Stimulated activated CD4-positive, alpha-beta T cell treated with anti-CD3 and anti-CD28 coated beads, TNF-alpha, amount 100 ng/mL, for 4 hours (primary cell): ENCODE results near the gene FOXL1.
"Not testable (repeated sequence)": the region's sequence is repeated elsewhere in the genome, so short reads cannot be mapped to it uniquely, and the experiment has no call there.

ENCODE experiments used
- DNase-seq, 3 experiments: peaks; one replicate each; pipeline ENCODE4 v3.0.0-alpha.2; 2020; ENCODE audit warnings: low read depth in 3 of 3

The FOXL1 gene

GRCh38 chr16:86580791-86581170 is 2.4 kb downstream of the FOXL1 start:
- DNase-seq = no peak

GRCh38 chr16:86581458-86581857 is 3.1 kb downstream of the FOXL1 start:
- DNase-seq = no peak

DNA sequence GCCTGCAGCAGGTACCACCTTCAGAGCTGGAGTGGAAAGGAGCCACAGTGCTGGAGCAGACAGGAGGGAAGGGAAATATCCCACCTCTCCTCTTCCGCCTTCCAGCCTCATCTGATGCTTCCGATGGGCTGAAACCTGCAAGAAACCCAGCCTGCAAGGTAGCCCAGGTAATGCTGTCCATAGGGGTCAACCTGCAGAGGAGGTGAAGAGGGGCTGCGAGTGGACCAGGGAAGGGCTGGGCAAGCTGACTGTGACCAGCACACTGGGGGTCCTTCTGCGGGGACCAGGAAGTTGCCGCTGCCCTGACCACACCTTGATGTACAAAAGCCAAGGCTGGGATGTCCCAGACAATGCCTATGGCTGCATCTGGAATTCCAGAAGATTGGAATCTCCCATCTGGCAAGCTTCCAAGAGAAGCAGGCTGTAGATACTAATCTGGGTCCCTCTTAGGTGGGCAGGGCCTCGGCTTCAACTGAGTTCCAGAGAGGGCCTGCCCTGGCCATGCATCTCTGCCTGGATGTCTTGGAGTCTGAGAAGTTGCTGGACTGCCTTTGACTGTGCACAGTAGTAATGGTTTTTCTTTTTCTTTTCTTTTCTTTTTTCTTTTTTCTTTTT is 5.8 kb downstream of the FOXL1 start:
- no peak for DNase-seq

DNA sequence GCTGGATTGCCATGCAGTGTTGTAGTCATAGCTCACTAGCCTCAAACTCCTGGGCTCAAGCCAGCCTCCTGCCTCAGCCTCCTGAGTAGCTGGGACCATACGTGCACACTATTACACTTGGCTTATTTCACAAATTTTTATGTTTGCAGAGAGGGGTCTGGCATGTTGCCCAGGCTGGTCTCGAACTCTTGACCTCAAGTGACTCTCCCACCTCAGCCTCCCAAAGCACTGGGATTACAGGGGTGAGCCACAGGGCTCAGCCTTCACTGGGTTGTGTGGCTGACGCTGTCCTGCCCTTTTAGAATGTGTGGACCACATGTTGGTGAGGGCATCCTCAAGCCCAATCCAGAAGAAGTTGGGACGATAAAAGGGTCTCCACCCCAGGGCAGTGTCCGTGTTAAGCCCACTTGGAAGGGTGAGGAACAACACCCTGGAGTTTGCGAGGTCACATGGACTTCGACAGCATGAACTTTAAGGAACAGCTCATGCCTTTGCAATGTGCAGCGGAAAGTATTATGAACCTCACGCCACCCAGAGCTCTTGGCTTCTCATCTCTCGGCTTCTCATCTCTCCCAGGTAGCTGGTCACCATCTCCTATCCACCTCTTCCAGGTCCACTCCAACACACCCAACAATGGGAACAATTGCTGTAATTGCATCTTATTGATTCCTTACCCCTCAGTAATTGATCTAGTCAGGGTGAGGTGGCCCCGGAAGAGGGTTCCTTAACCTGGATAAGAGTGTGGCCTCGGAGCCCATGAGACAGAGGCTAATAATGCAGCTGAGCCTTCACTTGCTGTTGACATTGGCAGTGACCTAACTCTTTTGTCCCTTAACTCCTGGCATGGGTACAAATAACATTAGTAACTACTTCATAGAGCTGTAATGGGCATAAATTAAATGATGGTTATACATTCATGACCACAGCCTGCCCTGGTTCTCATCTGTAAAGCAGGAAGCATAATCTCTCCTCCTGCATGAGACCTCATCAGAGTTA is 6.7 kb downstream of the FOXL1 start:
- DNase-seq = no peak

GRCh38 chr16:86585821-86586611 is 7.7 kb downstream of the FOXL1 start:
- DNase-seq = no peak

DNA sequence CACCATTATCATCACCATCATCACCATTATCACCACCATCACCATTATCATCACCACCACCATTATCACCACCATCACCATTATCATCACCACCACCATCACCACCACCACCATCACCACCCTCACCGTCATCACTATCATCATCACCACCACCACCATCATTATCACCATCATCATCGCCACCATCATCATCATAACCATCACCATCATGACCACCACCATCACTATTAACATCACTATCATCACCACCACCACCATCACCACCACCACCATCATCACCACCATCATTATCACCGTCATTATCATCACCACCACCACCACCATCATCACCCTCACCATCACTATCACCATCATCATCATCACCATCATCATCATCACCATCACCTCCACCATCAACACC is 9.1 kb downstream of the FOXL1 start:
- no peak for DNase-seq

GRCh38 chr16:86587955-86588354 is 9.6 kb downstream of the FOXL1 start:
- DNase-seq = not testable (repeated sequence)

DNA sequence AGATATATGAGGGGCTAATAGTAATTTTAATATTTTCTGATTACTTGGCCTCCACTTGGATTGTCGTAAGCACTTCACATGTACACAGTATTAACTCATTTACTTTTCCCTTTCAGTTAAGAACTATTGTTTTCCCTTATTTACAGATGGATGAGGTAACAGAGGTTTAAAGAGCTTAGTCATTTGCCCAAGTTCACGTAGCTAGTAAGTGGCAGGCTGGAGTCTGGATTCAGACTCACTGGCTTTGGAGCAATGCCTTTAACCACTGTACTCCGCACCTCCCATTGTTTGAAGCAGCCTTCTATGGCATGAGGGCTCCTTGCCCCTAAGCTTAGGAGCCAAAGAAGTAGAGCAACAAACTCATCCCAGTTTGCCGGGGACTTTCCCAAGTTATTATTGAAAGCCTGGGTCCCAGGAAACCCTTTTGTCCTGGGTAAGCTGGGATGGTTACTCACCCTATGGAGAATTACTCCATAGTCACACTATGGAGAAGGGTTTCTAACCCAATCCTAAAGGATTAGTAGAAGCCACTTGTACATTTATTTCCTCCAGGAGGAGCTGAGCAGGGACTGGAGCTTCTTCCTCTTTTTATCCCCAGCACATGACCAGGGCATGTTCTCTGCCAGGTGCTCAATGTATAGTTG is 12.3 kb downstream of the FOXL1 start:
- DNase-seq = no peak

DNA sequence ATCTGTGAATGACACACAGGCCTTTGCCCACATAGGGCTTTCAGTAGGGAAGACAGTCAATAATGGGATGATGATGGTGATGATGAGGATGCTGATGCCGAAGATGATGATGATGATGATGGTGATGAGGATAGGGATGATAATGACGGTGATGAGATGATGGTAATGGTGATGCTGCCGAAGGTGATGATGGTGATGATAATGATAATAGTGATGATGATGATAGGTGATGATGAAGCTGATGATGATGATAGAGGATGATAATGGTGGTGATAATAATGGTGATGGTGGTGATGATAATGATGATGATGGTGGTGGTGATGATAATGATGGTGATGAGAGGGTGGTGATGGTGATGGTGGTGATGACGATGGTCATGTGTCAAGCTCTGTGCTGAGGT is 12.9 kb downstream of the FOXL1 start:
- DNase-seq = no peak

- no peak for DNase-seq
Measured at GRCh38 chr16:86593913-86594620, 15.7 kb downstream of the FOXL1 start.

GRCh38 chr16:86594721-86595120 is 16.4 kb downstream of the FOXL1 start:
- no peak for DNase-seq

DNA sequence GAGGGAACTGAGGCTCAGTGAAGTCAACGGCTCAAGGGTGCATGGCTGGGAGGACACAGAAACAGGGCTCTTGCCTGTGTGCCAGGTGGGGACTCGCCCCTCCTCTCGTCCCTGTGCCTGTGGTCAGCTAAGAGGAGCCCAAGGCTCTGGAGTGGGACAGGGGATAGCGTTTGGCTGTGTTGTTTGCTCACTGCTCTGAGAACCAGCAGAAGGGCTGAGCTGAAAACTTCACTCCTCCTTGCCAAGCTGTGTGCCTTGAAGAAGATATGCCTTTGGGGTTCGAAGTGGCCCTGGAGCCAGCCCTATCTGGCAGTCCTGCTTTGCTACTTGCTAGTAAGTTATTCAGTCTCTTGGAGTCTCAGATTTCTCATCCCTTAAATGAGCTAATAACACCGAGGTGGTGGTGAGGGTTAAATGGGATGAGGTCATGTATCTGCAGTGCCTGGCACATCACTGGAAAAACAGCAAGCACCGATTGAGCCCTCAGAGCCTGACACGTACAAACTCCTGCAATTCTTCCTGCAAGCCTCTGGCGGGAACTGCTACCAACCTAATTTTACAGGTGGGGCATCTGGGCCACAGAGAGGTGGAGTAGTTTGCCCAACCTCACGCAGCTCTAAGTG is 17.7 kb downstream of the FOXL1 start:
- no peak for DNase-seq

DNA sequence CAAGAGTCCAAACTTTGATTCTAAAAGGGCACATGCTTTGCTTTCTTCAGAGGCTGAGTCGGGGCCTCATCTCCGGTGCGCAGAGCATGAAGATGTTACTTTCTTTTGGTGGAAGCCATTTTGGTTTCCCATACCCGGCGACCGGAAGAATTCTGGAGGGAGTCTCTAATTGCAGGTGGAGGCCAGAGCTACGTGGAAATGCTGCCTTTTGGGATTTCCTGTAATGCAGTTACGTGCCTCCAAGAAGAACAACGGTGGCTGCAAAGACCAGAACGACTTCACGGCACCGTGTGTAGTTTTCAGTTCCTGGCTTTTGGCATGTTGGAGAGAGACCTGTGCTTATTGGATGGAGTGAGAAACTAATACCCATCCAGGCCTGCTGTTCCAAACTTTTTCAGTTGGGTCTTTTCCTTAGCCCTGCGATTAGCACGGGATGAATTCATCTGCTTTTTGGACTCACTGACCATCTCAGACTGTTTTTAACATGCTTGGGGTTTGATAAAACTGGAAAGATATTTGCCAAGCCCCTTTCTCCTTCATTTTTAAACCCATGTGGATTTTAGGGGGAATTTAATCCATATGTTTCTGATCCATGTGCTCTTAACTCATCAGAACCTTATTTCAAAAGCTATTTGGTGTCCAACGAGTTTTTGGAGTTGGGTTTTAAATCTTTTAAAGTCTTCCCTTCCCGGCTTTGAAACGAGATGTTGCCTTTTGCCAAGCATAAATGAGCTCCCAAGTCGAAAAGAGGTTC is 19.0 kb downstream of the FOXL1 start:
- DNase-seq = no peak

DNA sequence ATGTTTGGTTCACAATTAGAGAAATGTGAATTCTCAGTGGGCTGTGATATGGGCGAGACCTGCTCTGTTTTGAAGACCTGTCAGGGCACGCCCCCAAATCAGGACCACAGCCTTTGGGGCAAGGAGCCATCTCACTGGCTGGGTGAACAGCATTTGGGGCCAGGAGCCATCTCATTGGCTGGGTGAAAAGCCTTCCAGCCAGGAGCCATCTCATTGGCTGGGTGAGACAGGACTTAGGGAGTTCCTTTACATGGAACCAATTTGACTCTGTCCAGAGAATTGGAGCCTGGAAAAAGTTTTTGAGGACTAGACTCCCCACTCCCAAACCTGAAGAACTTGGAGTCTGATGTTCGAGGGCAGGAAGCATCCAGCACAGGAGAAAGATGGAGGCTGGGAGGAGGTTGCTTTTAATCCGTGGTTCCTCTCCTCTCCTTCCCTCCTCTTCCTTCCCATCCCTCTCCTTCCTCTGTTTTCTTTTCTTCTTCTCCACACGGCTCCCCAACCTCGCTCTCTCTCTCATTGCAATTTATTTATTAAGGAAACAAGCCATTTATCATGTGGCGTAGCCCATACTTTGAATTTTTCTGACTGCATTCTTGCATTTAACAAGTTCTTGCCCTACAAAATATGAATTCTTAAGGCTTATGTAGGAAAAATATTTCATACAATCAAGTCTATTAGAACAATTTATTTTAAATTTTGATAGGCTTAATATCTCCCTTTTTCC is 19.7 kb downstream of the FOXL1 start:
- DNase-seq = no peak

DNA sequence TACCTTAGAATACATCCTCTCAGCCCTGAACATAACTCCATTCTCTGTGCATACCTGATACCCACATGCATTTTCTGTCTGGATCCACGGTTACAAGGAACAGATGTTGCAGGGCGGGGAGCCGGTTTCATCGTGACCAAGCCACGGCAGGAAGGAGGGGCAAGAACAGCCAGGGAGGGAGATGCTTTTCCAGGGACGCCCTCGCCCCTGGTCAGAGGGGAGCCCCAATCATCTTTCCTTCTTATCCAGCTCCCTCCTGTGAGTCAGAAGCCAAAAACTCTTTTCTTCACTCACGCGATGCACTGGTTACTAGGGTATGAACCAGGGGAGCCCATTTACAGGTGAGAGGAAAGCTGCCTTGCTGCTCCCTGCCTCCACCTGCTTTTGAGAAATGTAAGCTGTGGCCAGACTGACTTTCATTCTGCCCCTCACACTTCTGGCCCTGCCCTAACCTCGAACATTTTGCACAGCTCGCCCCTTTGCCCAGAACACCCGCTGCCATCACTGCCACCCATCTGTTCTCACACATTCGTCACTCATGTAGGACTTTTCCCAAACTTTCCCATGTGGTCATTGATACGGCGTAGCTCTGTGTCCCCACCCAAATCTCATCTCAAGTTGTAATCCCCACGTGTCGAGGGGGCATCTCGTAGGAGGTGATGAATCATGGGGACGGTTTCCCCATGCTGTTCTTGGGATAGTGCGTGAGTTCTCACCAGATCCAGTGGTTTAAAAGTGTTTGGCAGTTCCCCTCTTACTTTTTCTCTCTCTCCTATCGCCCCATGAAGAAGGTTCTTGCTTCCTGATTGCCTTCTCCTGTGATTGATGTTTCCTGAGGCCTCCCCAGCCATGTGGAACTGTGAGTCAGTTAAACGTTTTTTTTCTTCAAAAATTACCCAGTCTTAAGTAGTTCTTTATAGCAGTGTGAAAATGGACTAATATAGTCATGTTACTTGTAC is 20.5 kb downstream of the FOXL1 start:
- no peak for DNase-seq

- no peak for DNase-seq
Measured at GRCh38 chr16:86601356-86601755, 23.0 kb downstream of the FOXL1 start.

GRCh38 chr16:86602521-86602920 is 24.2 kb downstream of the FOXL1 start:
- no peak for DNase-seq
